HCT116 (cell line): ENCODE measurements around the gene ANTKMT. TPM values are rescaled to one million over a fixed set of nuclear protein-coding genes. Genes with fewer than 3 reads are reported as not detected.

Experiments used
- ATAC-seq: fragments of 200-7000 bp; cut with Tn5 transposase; 2 replicates; pipeline ENCODE4 v1.9.1; 2020; ENCODE audit warnings: mild to moderate bottlenecking, moderate library complexity
- BruUV-seq: library from RNA; stranded (reverse); fragments of 400-500 nt; replicated peaks from 2 replicates; lab custom pipeline; 2021; lab: Mats Ljungman, UMichigan
- CTCF ChIA-PET: fragments of 300-600 bp; sonication (Branson Sonifier 250); formaldehyde crosslinking; loops from one replicate; lab custom pipeline; 2021; ENCODE audit warnings: antibody characterized with exemption; lab: Charles Lee
- POLR2A ChIA-PET: fragments of 300-600, 350-600 bp; sonication (Branson Sonifier 250); formaldehyde crosslinking; loops from one replicate; lab custom pipeline; 2021; ENCODE audit warnings: antibody characterized with exemption; lab: Charles Lee
- RAD21 ChIA-PET, 2 experiments: fragments of 300-600 bp; sonication (Branson Sonifier 250); formaldehyde crosslinking; loops; one replicate each; lab custom pipeline; 2023; ENCODE audit warnings: low total read pairs in 2 of 2; ENCODE audit not compliant: uncharacterized antibody in 2 of 2, unreplicated experiment in 2 of 2, low non-redundant PET in 1 of 2; lab: Charles Lee
- DNase-seq: peaks from one replicate; pipeline ENCODE4 v3.0.0-alpha.2; 2010; ENCODE audit warnings: low read depth, low spot score
- H2AFZ ChIP-seq: fragments of 200-600 bp; shearing (Covaris generic), sonication (generic); 2 replicates; pipeline ENCODE4 v1.6.1; 2017; ENCODE audit warnings: low read depth, mixed run types, mixed read lengths, antibody characterized with exemption, low read length; ENCODE audit not compliant: poor library complexity, severe bottlenecking
- H3K27ac ChIP-seq: 2 replicates; pipeline ENCODE4 v1.5.1; 2012; ENCODE audit warnings: low read depth, low read length
- H3K27me3 ChIP-seq: fragments of 200-600 bp; sonication (generic); 2 replicates; pipeline ENCODE4 v1.6.1; 2016; ENCODE audit warnings: mixed run types, low read length, mixed read lengths; ENCODE audit not compliant: insufficient read depth
- H3K36me3 ChIP-seq, 2 experiments: fragments of 200-500 bp in 1 of 2; fragments of 200-600 bp in 1 of 2; sonication (Bioruptor generic) in 1 of 2; sonication (generic) in 1 of 2; 2 replicates each; pipeline versions ENCODE4 v1.5.1 to v1.6.1; 2014 to 2016; ENCODE audit warnings: low read length in 2 of 2, inconsistent platforms in 1 of 2, mixed read lengths in 1 of 2, mixed run types in 1 of 2; ENCODE audit not compliant: insufficient read depth in 2 of 2, control insufficient read depth in 1 of 2
- H3K4me1 ChIP-seq, 2 experiments: fragments of 200-600 bp in 1 of 2; sonication (generic) in 1 of 2; 2 replicates each; pipeline versions ENCODE4 v1.5.1 to v1.6.1; 2012 to 2017; ENCODE audit warnings: low read length in 2 of 2, inconsistent platforms in 1 of 2, mild to moderate bottlenecking in 1 of 2, mixed read lengths in 1 of 2, mixed run types in 1 of 2, moderate library complexity in 1 of 2; ENCODE audit not compliant: insufficient read depth in 2 of 2, control insufficient read depth in 1 of 2
- H3K4me2 ChIP-seq: fragments of 200-600 bp; sonication (generic); 2 replicates; pipeline ENCODE4 v1.6.1; 2017; ENCODE audit warnings: mixed run types, low read length, mixed read lengths
- H3K4me3 ChIP-seq, 2 experiments: fragments of 200-600 bp in 1 of 2; sonication (generic) in 1 of 2; replicated peaks in 1 of 2; 2 replicates each; pipeline ENCODE4 v1.5.1; 2011 to 2016; ENCODE audit warnings: low read length in 2 of 2, control low read depth in 1 of 2, low read depth in 1 of 2, mild to moderate bottlenecking in 1 of 2, mixed read lengths in 1 of 2, mixed run types in 1 of 2
- H3K79me2 ChIP-seq: fragments of 200-600 bp; sonication (generic); 2 replicates; pipeline ENCODE4 v1.6.1; 2017; ENCODE audit warnings: mild to moderate bottlenecking, mixed run types, low read length, moderate library complexity, mixed read lengths; ENCODE audit not compliant: insufficient read depth
- H3K9ac ChIP-seq: fragments of 200-600 bp; sonication (generic); 2 replicates; pipeline ENCODE4 v1.6.1; 2016; ENCODE audit warnings: low read length, mixed read lengths
- H3K9me2 ChIP-seq: fragments of 200-600 bp; sonication (generic), shearing (Covaris generic); 2 replicates; pipeline ENCODE4 v1.6.1; 2017; ENCODE audit warnings: mixed run types, mild to moderate bottlenecking, moderate library complexity; ENCODE audit not compliant: insufficient read depth
- H3K9me3 ChIP-seq, 2 experiments: fragments of 200-500 bp in 1 of 2; fragments of 200-600 bp in 1 of 2; sonication (Bioruptor generic) in 1 of 2; sonication (generic) in 1 of 2; 2 replicates each; pipeline ENCODE4 v1.6.1; 2014 to 2017; ENCODE audit warnings: low read length in 2 of 2, mixed read lengths in 2 of 2, inconsistent platforms in 1 of 2, low read depth in 1 of 2, mild to moderate bottlenecking in 1 of 2, mixed run types in 1 of 2, moderate library complexity in 1 of 2; ENCODE audit not compliant: control insufficient read depth in 1 of 2, insufficient read depth in 1 of 2
- H4K20me1 ChIP-seq: fragments of 200-600 bp; sonication (generic), shearing (Covaris generic); 2 replicates; pipeline ENCODE4 v1.6.1; 2017; ENCODE audit warnings: mixed run types, mild to moderate bottlenecking, moderate library complexity; ENCODE audit not compliant: insufficient read depth
- CEBPB ChIP-seq: IDR thresholded peaks from 2 replicates; pipeline ENCODE4 v1.6.1; 2012; ENCODE audit warnings: low read depth
- POLR2A ChIP-seq: IDR thresholded peaks from 2 replicates; pipeline ENCODE4 v1.7.0; 2011; ENCODE audit warnings: borderline replicate concordance; ENCODE audit not compliant: insufficient read depth, insufficient read length; ENCODE audit errors: extremely low read depth
- RAD21 ChIP-seq: IDR thresholded peaks from 2 replicates; pipeline ENCODE4 v1.6.1; 2012; ENCODE audit warnings: low read depth, mild to moderate bottlenecking
- TCF7L2 ChIP-seq: IDR thresholded peaks from 2 replicates; pipeline ENCODE4 v1.7.0; 2011; ENCODE audit warnings: borderline replicate concordance, inconsistent platforms; ENCODE audit not compliant: insufficient read depth, insufficient read length; ENCODE audit errors: extremely low read depth
- ZFX ChIP-seq: fragments of 450-650 bp; IDR thresholded peaks from 2 replicates; pipeline ENCODE4 v1.6.1; 2017
- intact Hi-C: fragments of 100-400 bp; cut with micrococcal nuclease; formaldehyde crosslinking; loops from 2 replicates; pipeline ENCODE4 v1.10.0; 2022
- total RNA-seq: library from RNA; stranded (reverse); gene quantifications from one replicate; pipeline ENCODE4 v1.2.1, GENCODE V29; 2021; ENCODE audit not compliant: unreplicated experiment
- TF ChIP-seq, protein P1 (sequence below): IDR thresholded peaks from 2 replicates; pipeline ENCODE4 v1.6.1; 2011; ENCODE audit warnings: mild to moderate bottlenecking, low read length, moderate library complexity; ENCODE audit not compliant: insufficient replicate concordance; ENCODE audit errors: extremely low read depth

Gene ANTKMT
- total RNA-seq, 1 experiment from 2014 or later: 65.4 TPM

DNA sequence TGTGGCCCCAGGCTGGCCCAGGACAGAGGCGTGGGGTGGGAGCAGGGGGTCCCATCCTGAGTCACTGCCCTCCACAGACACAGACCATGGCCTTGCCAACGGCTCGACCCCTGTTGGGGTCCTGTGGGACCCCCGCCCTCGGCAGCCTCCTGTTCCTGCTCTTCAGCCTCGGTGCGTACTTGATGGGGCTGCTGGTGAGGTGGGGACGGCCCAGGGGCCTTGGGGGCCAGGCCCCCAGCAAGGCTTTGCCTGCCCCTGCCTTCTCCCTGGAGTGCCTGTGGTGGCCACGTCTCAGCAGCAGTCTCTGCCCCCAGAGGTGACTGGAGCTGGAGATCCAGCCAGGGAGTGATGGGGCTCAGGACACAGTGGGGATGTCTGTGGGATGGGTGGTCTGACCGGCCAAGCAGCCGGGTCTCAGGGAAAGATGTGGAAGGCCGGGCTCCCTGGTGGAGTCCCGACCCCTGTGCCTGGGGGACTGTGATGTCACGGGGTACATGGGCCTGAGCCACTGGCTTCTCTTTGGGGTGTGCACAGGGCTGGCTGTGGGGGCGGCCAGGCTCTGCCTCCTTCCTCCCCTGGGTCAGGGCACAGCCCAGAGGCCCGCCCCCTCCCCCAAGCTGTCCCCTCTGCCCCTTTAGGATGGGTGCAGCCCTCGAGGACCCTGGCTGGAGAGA lies 41.8 kb downstream of the ANTKMT start:
- intact Hi-C loops: no loop called here
- H3K79me2 ChIP-seq: peaks cover 26% of the 10 kb centered on the region
- ATAC-seq (no peak), DNase-seq (no peak)
- H3K9me2 ChIP-seq: no peaks in the 10 kb centered on the region
- no peaks in the 10 kb centered on the region for H3K27me3 ChIP-seq
- H4K20me1 ChIP-seq: no peaks in the 10 kb centered on the region
- ChIA-PET POLR2A (no interaction called here), RAD21 (no interaction called here), CTCF (interaction anchor here (2.3 kb wide), 1 partner anchor 18 kb away, joined by 11 read pairs; no protein-coding TSS in a partner anchor)
- peak overlapping the region; percentile 95; the same call in 1 of the 2 replicates for H3K9ac ChIP-seq
- no TSS peak for BruUV-seq
- H3K4me2 ChIP-seq: peak overlapping the region; percentile 99
- no peak for TF ChIP-seq ZFX
- peak overlapping the region; percentile 97 for H3K27ac ChIP-seq
- H3K4me3 ChIP-seq: peak overlapping the region in 1 of 2 experiments; percentile 95; a peak in 3 of 4 replicates
- peaks cover 34 to 47% of the 10 kb centered on the region in 2 experiments for H3K4me1 ChIP-seq
- peaks cover 7 to 11% of the 10 kb centered on the region in 2 experiments; a peak in 3 of 4 replicates for H3K36me3 ChIP-seq
- H2AFZ ChIP-seq: no peak overlapping the region
- H3K9me3 ChIP-seq: no peaks in the 10 kb centered on the region

DNA sequence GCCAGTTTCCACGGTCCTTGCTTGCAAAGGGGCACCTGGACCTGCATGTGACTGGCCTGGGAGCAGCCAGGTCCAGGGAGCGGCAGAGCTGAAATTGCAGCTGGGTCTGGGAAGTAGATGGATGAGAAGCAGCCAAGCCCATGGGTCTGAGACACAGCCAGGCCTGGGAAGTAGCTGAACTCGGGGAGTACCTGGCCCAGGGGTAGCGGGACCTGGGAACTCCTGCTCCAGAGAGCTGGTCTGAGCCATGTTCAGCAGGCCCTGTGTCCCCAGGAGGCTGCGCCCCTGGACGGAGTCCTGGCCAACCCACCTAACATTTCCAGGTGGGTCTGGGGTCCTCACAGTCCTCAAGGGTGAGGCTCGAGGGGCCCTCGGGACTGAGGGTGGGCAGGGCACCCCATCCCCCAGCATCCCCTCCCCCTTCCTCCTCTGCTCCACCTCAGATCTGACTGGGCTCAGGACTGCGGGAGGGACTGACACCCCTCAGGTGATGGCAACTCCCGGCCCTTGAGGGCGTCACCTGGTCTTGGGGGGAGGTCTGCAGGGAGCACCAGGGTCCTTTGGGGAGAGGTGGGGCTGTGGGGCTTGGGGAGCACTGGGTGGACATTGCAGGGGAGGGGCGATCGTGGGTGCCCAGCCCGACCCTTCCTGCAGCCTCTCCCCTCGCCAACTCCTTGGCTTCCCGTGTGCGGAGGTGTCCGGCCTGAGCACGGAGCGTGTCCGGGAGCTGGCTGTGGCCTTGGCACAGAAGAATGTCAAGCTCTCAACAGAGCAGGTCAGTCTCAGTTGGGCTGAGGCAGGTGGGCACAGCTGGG lies 42.6 kb downstream of the ANTKMT start:
- no peak for DNase-seq
- Histone ChIP-seq H3K79me2 (peaks cover 26% of the 10 kb centered on the region), H3K27ac (peak overlapping the region; percentile 97; the same call in 1 of the 2 replicates), H3K36me3 (peaks cover 7 to 11% of the 10 kb centered on the region in 2 experiments; a peak in 3 of 4 replicates), H3K27me3 (no peaks in the 10 kb centered on the region), H3K4me2 (peak overlapping the region; percentile 99; the same call in 1 of the 2 replicates), H3K9me2 (no peaks in the 10 kb centered on the region), H3K9ac (no peak overlapping the region), H3K9me3 (no peaks in the 10 kb centered on the region), H2AFZ (no peak overlapping the region), H3K4me1 (peaks cover 34 to 47% of the 10 kb centered on the region in 2 experiments), H3K4me3 (no peak overlapping the region)
- BruUV-seq: no TSS peak
- ATAC-seq: no peak
- CTCF ChIA-PET: no interaction called here
- RAD21 ChIA-PET: no interaction called here
- intact Hi-C loops: no loop called here
- POLR2A ChIA-PET: no interaction called here
- TF ChIP-seq POLR2A (no peak), CEBPB (no peak), TCF7L2 (no peak), RAD21 (no peak)
- TF ChIP-seq, protein P1, sequence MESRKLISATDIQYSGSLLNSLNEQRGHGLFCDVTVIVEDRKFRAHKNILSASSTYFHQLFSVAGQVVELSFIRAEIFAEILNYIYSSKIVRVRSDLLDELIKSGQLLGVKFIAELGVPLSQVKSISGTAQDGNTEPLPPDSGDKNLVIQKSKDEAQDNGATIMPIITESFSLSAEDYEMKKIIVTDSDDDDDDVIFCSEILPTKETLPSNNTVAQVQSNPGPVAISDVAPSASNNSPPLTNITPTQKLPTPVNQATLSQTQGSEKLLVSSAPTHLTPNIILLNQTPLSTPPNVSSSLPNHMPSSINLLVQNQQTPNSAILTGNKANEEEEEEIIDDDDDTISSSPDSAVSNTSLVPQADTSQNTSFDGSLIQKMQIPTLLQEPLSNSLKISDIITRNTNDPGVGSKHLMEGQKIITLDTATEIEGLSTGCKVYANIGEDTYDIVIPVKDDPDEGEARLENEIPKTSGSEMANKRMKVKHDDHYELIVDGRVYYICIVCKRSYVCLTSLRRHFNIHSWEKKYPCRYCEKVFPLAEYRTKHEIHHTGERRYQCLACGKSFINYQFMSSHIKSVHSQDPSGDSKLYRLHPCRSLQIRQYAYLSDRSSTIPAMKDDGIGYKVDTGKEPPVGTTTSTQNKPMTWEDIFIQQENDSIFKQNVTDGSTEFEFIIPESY: no peak
- TF ChIP-seq, all 23 proteins: peak for 0
- no peaks in the 10 kb centered on the region for H4K20me1 ChIP-seq
